HCT116 (cell line): ENCODE data around the gene TGFBRAP1.

Experiments used
- CEBPB ChIP-seq: IDR thresholded peaks from 2 replicates; pipeline ENCODE4 v1.6.1; 2012; ENCODE audit warnings: low read depth
- EGR1 ChIP-seq: IDR thresholded peaks from 2 replicates; pipeline ENCODE4 v1.6.1; 2012; ENCODE audit warnings: low read depth
- EZH2 ChIP-seq: fragments of 200-600 bp; sonication (generic); IDR thresholded peaks from 2 replicates; pipeline ENCODE4 v1.6.1; 2017; ENCODE audit warnings: antibody characterized with exemption, mixed run types
- EZH2phosphoT487 ChIP-seq: fragments of 200-600 bp; IDR thresholded peaks from 2 replicates; pipeline ENCODE4 v1.6.1; 2018; ENCODE audit warnings: antibody characterized with exemption, borderline replicate concordance
- JUND ChIP-seq: IDR thresholded peaks from 2 replicates; pipeline ENCODE4 v1.6.1; 2012
- POLR2AphosphoS5 ChIP-seq: IDR thresholded peaks from 2 replicates; pipeline ENCODE4 v1.6.1; 2011; ENCODE audit warnings: mild to moderate bottlenecking, low read depth, low read length, moderate library complexity
- RAD21 ChIP-seq: IDR thresholded peaks from 2 replicates; pipeline ENCODE4 v1.6.1; 2012; ENCODE audit warnings: low read depth, mild to moderate bottlenecking
- REST ChIP-seq: IDR thresholded peaks from 2 replicates; pipeline ENCODE4 v1.6.1; 2012; ENCODE audit warnings: low read depth
- SP1 ChIP-seq: IDR thresholded peaks from 2 replicates; pipeline ENCODE4 v1.6.1; 2012; ENCODE audit warnings: low read depth
- SRF ChIP-seq: IDR thresholded peaks from 2 replicates; pipeline ENCODE4 v1.6.1; 2012; ENCODE audit warnings: low read depth
- TF ChIP-seq, protein P1 (sequence below), 3 experiments: fragments of 200-600 bp in 1 of 3; sonication (generic) in 1 of 3; IDR thresholded peaks in 2 of 3; conservative IDR thresholded peaks in 1 of 3; 2 replicates each; pipeline ENCODE4 v1.5.1; 2012 to 2017; ENCODE audit warnings: low read depth in 2 of 3, low read length in 2 of 3, antibody characterized with exemption in 1 of 3, borderline replicate concordance in 1 of 3, control low read depth in 1 of 3, mild to moderate bottlenecking in 1 of 3, mixed read lengths in 1 of 3, mixed run types in 1 of 3, moderate library complexity in 1 of 3; ENCODE audit not compliant: insufficient read depth in 1 of 3
- TF ChIP-seq, protein P2 (sequence below): IDR thresholded peaks from 2 replicates; pipeline ENCODE4 v1.6.1; 2012

- TF ChIP-seq, protein P1, sequence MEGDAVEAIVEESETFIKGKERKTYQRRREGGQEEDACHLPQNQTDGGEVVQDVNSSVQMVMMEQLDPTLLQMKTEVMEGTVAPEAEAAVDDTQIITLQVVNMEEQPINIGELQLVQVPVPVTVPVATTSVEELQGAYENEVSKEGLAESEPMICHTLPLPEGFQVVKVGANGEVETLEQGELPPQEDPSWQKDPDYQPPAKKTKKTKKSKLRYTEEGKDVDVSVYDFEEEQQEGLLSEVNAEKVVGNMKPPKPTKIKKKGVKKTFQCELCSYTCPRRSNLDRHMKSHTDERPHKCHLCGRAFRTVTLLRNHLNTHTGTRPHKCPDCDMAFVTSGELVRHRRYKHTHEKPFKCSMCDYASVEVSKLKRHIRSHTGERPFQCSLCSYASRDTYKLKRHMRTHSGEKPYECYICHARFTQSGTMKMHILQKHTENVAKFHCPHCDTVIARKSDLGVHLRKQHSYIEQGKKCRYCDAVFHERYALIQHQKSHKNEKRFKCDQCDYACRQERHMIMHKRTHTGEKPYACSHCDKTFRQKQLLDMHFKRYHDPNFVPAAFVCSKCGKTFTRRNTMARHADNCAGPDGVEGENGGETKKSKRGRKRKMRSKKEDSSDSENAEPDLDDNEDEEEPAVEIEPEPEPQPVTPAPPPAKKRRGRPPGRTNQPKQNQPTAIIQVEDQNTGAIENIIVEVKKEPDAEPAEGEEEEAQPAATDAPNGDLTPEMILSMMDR (IDR thresholded peaks at IDR 0.05 in 2 of 3, conservative IDR thresholded peaks at IDR 0.05 in 1 of 3; ENCODE audit: borderline replicate concordance in 1 of 3, insufficient read depth in 1 of 3, low read depth in 2 of 3, low read length in 2 of 3): no peak
- no peak for TF ChIP-seq POLR2AphosphoS5
- TF ChIP-seq JUND: no peak
- TF ChIP-seq, protein P2, sequence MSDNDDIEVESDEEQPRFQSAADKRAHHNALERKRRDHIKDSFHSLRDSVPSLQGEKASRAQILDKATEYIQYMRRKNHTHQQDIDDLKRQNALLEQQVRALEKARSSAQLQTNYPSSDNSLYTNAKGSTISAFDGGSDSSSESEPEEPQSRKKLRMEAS: no peak
- TF ChIP-seq EZH2: no peak
- TF ChIP-seq EZH2phosphoT487: no peak
- no peak for TF ChIP-seq SRF
- no peak for TF ChIP-seq CEBPB
- no peak for TF ChIP-seq REST
- TF ChIP-seq RAD21: no peak
- no peak for TF ChIP-seq SP1
- TF ChIP-seq EGR1: no peak
Observed at GRCh38 chr2:105283532-105283931, 46.0 kb downstream of the TGFBRAP1 start.
